Heart left ventricle (tissue), 13 donors: ENCODE results near the gene CCT3.
A peak's percentile ranks its signal among the peaks of the same experiment; 100 is the strongest.

Source experiments
- CTCF ChIP-seq, 12 donors: fragments of 200-600 bp; sonication (generic) in 4 of 12; IDR thresholded peaks; one replicate each; pipeline versions ENCODE4 v1.5.0 to v1.8.0; 2018 to 2022; ENCODE audit warnings: antibody characterized with exemption in 12 of 12, mild to moderate bottlenecking in 5 of 12
- POLR2A ChIP-seq, 2 donors: fragments of 450-650 bp; IDR thresholded peaks; one replicate each; pipeline ENCODE4 v1.6.1; 2017; ENCODE audit warnings: antibody characterized with exemption in 2 of 2, mild to moderate bottlenecking in 2 of 2, moderate library complexity in 2 of 2
- donor health status: ischemic (EF 13 %, LVEDD 7.1; RV severe dilation, severe dysfunction).
- donor health status: DM: no; HTN: yes; CAD: no.
- donor health status: DM: no; HTN: no; CAD: no.
- donor health status: ischemic (EF 25% LVEDD 6.9; RV normal size, moderate dysfunction).
- donor health status: ischemic (EF 25% LVEDD 5.7; RV mildly dilated, moderate dysfunction).
- donor health status: ischemic (EF 35%, LVEDD 5.7; RV mildly dilated, moderate dysfunction).
- donor health status: nonischemic (EF 11% LVEDD 7.7; RV severe dilation, severe dysfunction).
- donor health status: DM: yes; HTN: yes; CAD: no.
- donor health status: PGD.
- donor health status: ischemic (EF 29% LVEDD 5.4; RV normal size, mild dysfunction).
- donor health status: nonischemic (EF 23%, LVEDD 6.1; RV moderate dilation, normal function).

- TF ChIP-seq CTCF (IDR thresholded peaks at IDR 0.05), result peak; percentile 23 to 62 (median 46)
- no peak for TF ChIP-seq POLR2A (IDR thresholded peaks at IDR 0.05)
Measured at GRCh38 chr1:156319664-156320063, 18.4 kb downstream of the CCT3 start.
